Smooth muscle cell (in vitro differentiated cells): ENCODE measurements around the gene AHNAK. TPM values are rescaled to one million over a fixed set of nuclear protein-coding genes. Genes with fewer than 3 reads are reported as not detected.
"Not testable (repeated sequence)": the region's sequence is repeated elsewhere in the genome, so short reads cannot be mapped to it uniquely, and the experiment has no call there.

Experiments
- DNase-seq: peaks from one replicate; lab custom pipeline; 2025; ENCODE audit not compliant: unreplicated experiment; lab: John Stamatoyannopoulos, UW
- H2AFZ ChIP-seq: fragments of 200-600 bp; sonication (generic); 2 replicates; pipeline ENCODE4 v1.6.0; 2016; ENCODE audit warnings: antibody characterized with exemption, low read depth, mild to moderate bottlenecking
- H3F3A ChIP-seq: fragments of 200-600 bp; sonication (generic); 2 replicates; pipeline ENCODE4 v1.6.0; 2017; ENCODE audit warnings: antibody characterized with exemption, low read depth
- H3K27ac ChIP-seq: fragments of 200-600 bp; sonication (generic); 2 replicates; pipeline ENCODE4 v1.5.1; 2016; ENCODE audit warnings: low read depth, mild to moderate bottlenecking
- H3K27me3 ChIP-seq: fragments of 200-600 bp; sonication (generic); 2 replicates; pipeline ENCODE4 v1.6.1; 2016; ENCODE audit warnings: low read depth, mild to moderate bottlenecking
- H3K36me3 ChIP-seq: fragments of 200-600 bp; sonication (generic); 2 replicates; pipeline ENCODE4 v1.5.1; 2016; ENCODE audit warnings: low read depth
- H3K4me1 ChIP-seq: fragments of 200-600 bp; sonication (generic); 2 replicates; pipeline ENCODE4 v1.5.1; 2016; ENCODE audit warnings: low read depth
- H3K4me2 ChIP-seq: fragments of 200-600 bp; sonication (generic); 2 replicates; pipeline ENCODE4 v1.6.0; 2016; ENCODE audit warnings: mild to moderate bottlenecking
- H3K4me3 ChIP-seq: fragments of 200-600 bp; sonication (generic); 2 replicates; pipeline ENCODE4 v1.5.1; 2016; ENCODE audit warnings: mild to moderate bottlenecking
- H3K79me2 ChIP-seq: fragments of 200-600 bp; sonication (generic); 2 replicates; pipeline ENCODE4 v1.6.0; 2016; ENCODE audit warnings: low read depth, mild to moderate bottlenecking
- H3K9ac ChIP-seq: fragments of 200-600 bp; sonication (generic); 2 replicates; pipeline ENCODE4 v1.6.0; 2016; ENCODE audit warnings: low read depth
- H3K9me3 ChIP-seq: fragments of 200-600 bp; sonication (generic); replicated peaks from 2 replicates; pipeline ENCODE4 v1.5.1; 2016; ENCODE audit warnings: low read depth
- H4K20me1 ChIP-seq: fragments of 200-600 bp; sonication (generic); 2 replicates; pipeline ENCODE4 v1.6.0; 2016; ENCODE audit warnings: low read depth
- CTCF ChIP-seq: fragments of 200-600 bp; sonication (generic); IDR thresholded peaks from 2 replicates; pipeline ENCODE4 v1.5.1; 2017; ENCODE audit warnings: borderline replicate concordance, mild to moderate bottlenecking, antibody characterized with exemption; ENCODE audit not compliant: insufficient read depth, poor library complexity, severe bottlenecking
- WGBS: methylation state at CpG from one replicate; pipeline ENCODE4 v1.1.7; 2016; ENCODE audit warnings: low lambda C conversion rate; 5-methylcytosine and 5-hydroxymethylcytosine counted together
- microRNA-seq: library from miRNA; unstranded; fragments of <30 nt; microRNA quantifications from one replicate; pipeline ENCODE4, GENCODE V29; 2016; ENCODE audit warnings: borderline number of aligned reads
- polyA plus RNA-seq: library from polyadenylated mRNA; unstranded; fragments of >200 nt; fragmentation: Nextera tagmentation; extraction: Ambion mirVana; gene quantifications from 2 replicates; pipeline ENCODE4 v1.2.1, GENCODE V29; 2016
- small RNA-seq: library from RNA; depleted of rRNA; stranded (forward); fragments of <200 nt; gene quantifications from one replicate; pipeline ENCODE3, GENCODE V24; 2014
- total RNA-seq: library from RNA; depleted of rRNA; stranded (reverse); fragments of >200 nt; gene quantifications from 2 replicates; pipeline ENCODE4 v1.2.3, GENCODE V29; 2014

The AHNAK gene
- total and polyA plus RNA-seq, 2 experiments from 2014 or later = 27.2 to 229 TPM

GRCh38 chr11:62387381-62387780, 159.2 kb downstream of the AHNAK start:
- Histone ChIP-seq H3K9me3 (no peaks in the 10 kb centered on the region), H4K20me1 (no peaks in the 10 kb centered on the region), H3K79me2 (no peaks in the 10 kb centered on the region), H3K4me2 (no peak overlapping the region), H3K4me1 (no peaks in the 10 kb centered on the region), H2AFZ (no peak overlapping the region), H3F3A (peaks cover 5% of the 10 kb centered on the region), H3K27me3 (no peaks in the 10 kb centered on the region), H3K4me3 (no peak overlapping the region), H3K36me3 (no peaks in the 10 kb centered on the region), H3K27ac (no peak overlapping the region), H3K9ac (no peak overlapping the region)
- no peak for DNase-seq
- no peak for TF ChIP-seq CTCF
- 96% methylated on average over 3 of the region's 3 CpGs for WGBS

GRCh38 chr11:62386083-62386482, 160.5 kb downstream of the AHNAK start:
- not testable (repeated sequence) for H3K4me1 ChIP-seq, H2AFZ ChIP-seq, H3K27ac ChIP-seq, H3K9me3 ChIP-seq, H3K4me2 ChIP-seq, H3K9ac ChIP-seq, H3K4me3 ChIP-seq, H3K79me2 ChIP-seq, H3F3A ChIP-seq, H3K27me3 ChIP-seq, H3K36me3 ChIP-seq, DNase-seq, H4K20me1 ChIP-seq
- 94% methylated on average over 3 of the region's 3 CpGs for WGBS

GRCh38 chr11:62383822-62384221, 162.8 kb downstream of the AHNAK start:
- WGBS = 91% methylated on average over 6 of the region's 6 CpGs
- no peak for TF ChIP-seq CTCF
- Histone ChIP-seq H3K4me1 (no peaks in the 10 kb centered on the region), H3K4me3 (no peak overlapping the region), H3F3A (peaks cover 5% of the 10 kb centered on the region), H3K9me3 (no peaks in the 10 kb centered on the region), H3K27ac (no peak overlapping the region), H2AFZ (no peak overlapping the region), H3K27me3 (no peaks in the 10 kb centered on the region), H4K20me1 (no peaks in the 10 kb centered on the region), H3K4me2 (no peak overlapping the region), H3K36me3 (no peaks in the 10 kb centered on the region), H3K9ac (no peak overlapping the region), H3K79me2 (no peaks in the 10 kb centered on the region)
- DNase-seq = no peak

Small RNAs within 50 kb of the gene (microRNA-seq; reads per million reads assigned to microRNA genes)
- gene MIR6747 = 4.7 reads per million

Small RNAs within 50 kb of the gene (small RNA-seq; reads per million reads assigned to genes)
- gene EEF1G (not detected), gene MIR6747 (0.16 reads per million)

Other genes starting within 250 kb of the AHNAK start
- not detected in 2 replicates for gene SCGB1D4, start 247.7 kb downstream of the AHNAK start, total RNA-seq
- not detected in 2 replicates for gene SCGB1D4, start 247.7 kb downstream of the AHNAK start, polyA plus RNA-seq
- 0.22 and 1.4 TPM in 2 replicates for gene ASRGL1, start 209.4 kb downstream of the AHNAK start, total RNA-seq
- gene ASRGL1, start 209.4 kb downstream of the AHNAK start, polyA plus RNA-seq = 0.97 and 2.8 TPM in 2 replicates
- not detected in 2 replicates for gene SCGB1A1, start 127.8 kb downstream of the AHNAK start, total RNA-seq
- not detected in 2 replicates for gene SCGB1A1, start 127.8 kb downstream of the AHNAK start, polyA plus RNA-seq
- gene EEF1G, start 27.1 kb upstream of the AHNAK start, total RNA-seq = 773 and 864 TPM in 2 replicates
- gene EEF1G, start 27.1 kb upstream of the AHNAK start, polyA plus RNA-seq = 433 and 463 TPM in 2 replicates
- gene TUT1, start 44.7 kb upstream of the AHNAK start, total RNA-seq = 3.0 and 5.5 TPM in 2 replicates
- 15.9 and 18.6 TPM in 2 replicates for gene TUT1, start 44.7 kb upstream of the AHNAK start, polyA plus RNA-seq
- gene MTA2, start 55.1 kb upstream of the AHNAK start, total RNA-seq = 57.0 and 65.9 TPM in 2 replicates
- gene MTA2, start 55.1 kb upstream of the AHNAK start, polyA plus RNA-seq = 20.5 and 22.7 TPM in 2 replicates
- gene EML3, start 66.0 kb upstream of the AHNAK start, total RNA-seq = 20.6 and 35.0 TPM in 2 replicates
- 36.8 and 47.2 TPM in 2 replicates for gene EML3, start 66.0 kb upstream of the AHNAK start, polyA plus RNA-seq
- gene ROM1, start 66.5 kb upstream of the AHNAK start, total RNA-seq = 0.63 and 4.0 TPM in 2 replicates
- gene ROM1, start 66.5 kb upstream of the AHNAK start, polyA plus RNA-seq = 0.91 and 1.4 TPM in 2 replicates
- gene B3GAT3, start 75.2 kb upstream of the AHNAK start, total RNA-seq = 19.3 and 20.0 TPM in 2 replicates
- gene B3GAT3, start 75.2 kb upstream of the AHNAK start, polyA plus RNA-seq = 66.9 and 73.8 TPM in 2 replicates
- 176 and 186 TPM in 2 replicates for gene GANAB, start 99.8 kb upstream of the AHNAK start, total RNA-seq
- gene GANAB, start 99.8 kb upstream of the AHNAK start, polyA plus RNA-seq = 194 and 225 TPM in 2 replicates
- 7.3 and 8.2 TPM in 2 replicates for gene INTS5, start 106.5 kb upstream of the AHNAK start, total RNA-seq
- 11.9 and 13.2 TPM in 2 replicates for gene INTS5, start 106.5 kb upstream of the AHNAK start, polyA plus RNA-seq
- 54.4 and 68.4 TPM in 2 replicates for gene C11orf98, start 118.4 kb upstream of the AHNAK start, total RNA-seq
- gene C11orf98, start 118.4 kb upstream of the AHNAK start, polyA plus RNA-seq = 101 and 114 TPM in 2 replicates
- gene CSKMT, start 118.5 kb upstream of the AHNAK start, total RNA-seq = 1.3 and 4.9 TPM in 2 replicates
- 1.4 and 9.8 TPM in 2 replicates for gene CSKMT, start 118.5 kb upstream of the AHNAK start, polyA plus RNA-seq
- 5.5 and 7.7 TPM in 2 replicates for gene UQCC3, start 124.9 kb upstream of the AHNAK start, total RNA-seq
- 14.4 and 16.7 TPM in 2 replicates for gene UQCC3, start 124.9 kb upstream of the AHNAK start, polyA plus RNA-seq
- gene LBHD1, start 125.5 kb upstream of the AHNAK start, total RNA-seq = 1.5 and 5.6 TPM in 2 replicates
- 3.9 and 7.7 TPM in 2 replicates for gene LBHD1, start 125.5 kb upstream of the AHNAK start, polyA plus RNA-seq
- 52.2 and 58.1 TPM in 2 replicates for gene UBXN1, start 132.3 kb upstream of the AHNAK start, total RNA-seq
- gene UBXN1, start 132.3 kb upstream of the AHNAK start, polyA plus RNA-seq = 73.5 and 78.4 TPM in 2 replicates
- gene LRRN4CL, start 142.7 kb upstream of the AHNAK start, total RNA-seq = 0.76 and 1.3 TPM in 2 replicates
- gene LRRN4CL, start 142.7 kb upstream of the AHNAK start, polyA plus RNA-seq = not detected in 2 replicates
- 76.4 and 79.7 TPM in 2 replicates for gene BSCL2, start 160.6 kb upstream of the AHNAK start, total RNA-seq
- 115 and 123 TPM in 2 replicates for gene BSCL2, start 160.6 kb upstream of the AHNAK start, polyA plus RNA-seq
- 0.18 TPM in 1 of 2 replicates, not detected in the other for gene GNG3, start 160.9 kb upstream of the AHNAK start, total RNA-seq
- gene GNG3, start 160.9 kb upstream of the AHNAK start, polyA plus RNA-seq = 0.18 and 1.2 TPM in 2 replicates
- gene HNRNPUL2, start 180.7 kb upstream of the AHNAK start, total RNA-seq = 14.3 and 19.4 TPM in 2 replicates
- gene HNRNPUL2, start 180.7 kb upstream of the AHNAK start, polyA plus RNA-seq = 3.6 and 4.5 TPM in 2 replicates
- gene TTC9C, start 181.7 kb upstream of the AHNAK start, total RNA-seq = 20.1 and 53.0 TPM in 2 replicates
- 46.9 and 49.3 TPM in 2 replicates for gene TTC9C, start 181.7 kb upstream of the AHNAK start, polyA plus RNA-seq
- 3.3 TPM in 2 replicates for gene ZBTB3, start 207.4 kb upstream of the AHNAK start, total RNA-seq
- gene ZBTB3, start 207.4 kb upstream of the AHNAK start, polyA plus RNA-seq = 2.9 and 3.6 TPM in 2 replicates
- gene POLR2G, start 214.8 kb upstream of the AHNAK start, total RNA-seq = 147 and 197 TPM in 2 replicates
- gene POLR2G, start 214.8 kb upstream of the AHNAK start, polyA plus RNA-seq = 192 and 220 TPM in 2 replicates
- 10.5 and 11.9 TPM in 2 replicates for gene TAF6L, start 224.6 kb upstream of the AHNAK start, total RNA-seq
- 18.6 and 27.2 TPM in 2 replicates for gene TAF6L, start 224.6 kb upstream of the AHNAK start, polyA plus RNA-seq
- gene TMEM179B, start 240.6 kb upstream of the AHNAK start, total RNA-seq = 96.0 and 103 TPM in 2 replicates
- gene TMEM179B, start 240.6 kb upstream of the AHNAK start, polyA plus RNA-seq = 113 and 125 TPM in 2 replicates
- 43.2 and 47.8 TPM in 2 replicates for gene TMEM223, start 245.2 kb upstream of the AHNAK start, total RNA-seq
- 40.8 and 46.8 TPM in 2 replicates for gene TMEM223, start 245.2 kb upstream of the AHNAK start, polyA plus RNA-seq